ENCODE measurements around the gene DLEC1. TPM values are rescaled to one million over a fixed set of nuclear protein-coding genes. Genes with fewer than 3 reads are reported as not detected.

DLEC1 gene
- total RNA-seq, 1 donor, result under 0.01 TPM

DNA sequence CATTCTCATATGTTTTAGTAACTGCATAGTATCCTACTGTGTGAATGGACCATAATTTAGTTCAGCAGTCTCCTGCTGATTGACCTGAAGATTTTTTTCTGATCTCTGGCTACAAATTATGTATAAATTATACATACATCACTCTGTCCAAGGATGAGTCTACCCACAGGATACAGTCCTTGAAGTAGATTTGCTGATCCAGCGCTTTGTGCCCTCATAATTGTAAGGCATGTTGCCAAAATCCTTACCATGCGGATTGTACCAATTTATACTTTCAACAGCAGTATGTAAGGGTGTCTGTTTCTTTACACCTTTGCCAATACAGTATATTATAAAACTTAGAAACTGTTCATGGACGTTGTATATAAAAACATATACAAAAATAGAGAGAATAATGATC lies 51.4 kb downstream of the DLEC1 start:
- TF ChIP-seq CTCF (IDR thresholded peaks at IDR 0.05; ENCODE audit: extremely low read depth, low read depth, low read length), result no peak
- no peak overlapping the region for H3K4me2 ChIP-seq (ENCODE audit: insufficient read depth, low read length)
- no peak overlapping the region for H2AFZ ChIP-seq (ENCODE audit: low read length)
- H3K79me2 ChIP-seq (ENCODE audit: insufficient read depth, low read length), result no peaks in the 10 kb centered on the region
- DNase-seq (ENCODE audit: insufficient read length, low spot score, missing footprints), result no peak
- no peaks in the 10 kb centered on the region for H3K4me1 ChIP-seq (ENCODE audit: insufficient read depth, low read length)
- H3K27ac ChIP-seq (ENCODE audit: low read depth, low read length), result no peak overlapping the region
- peaks cover 8% of the 10 kb centered on the region for H3K27me3 ChIP-seq (ENCODE audit: insufficient read depth, low read length)
- no peak overlapping the region for H3K4me3 ChIP-seq (ENCODE audit: insufficient read depth, low read length)
- H4K20me1 ChIP-seq (ENCODE audit: insufficient read depth, low read length), result no peaks in the 10 kb centered on the region
- no peaks in the 10 kb centered on the region for H3K9me3 ChIP-seq (ENCODE audit: low read depth, low read length)
- H3K36me3 ChIP-seq (ENCODE audit: insufficient read depth, low read length), result no peaks in the 10 kb centered on the region

- TF ChIP-seq CTCF (IDR thresholded peaks at IDR 0.05; ENCODE audit: extremely low read depth, low read depth, low read length), result no peak
- Histone ChIP-seq H4K20me1 (ENCODE audit: insufficient read depth, low read length) (no peaks in the 10 kb centered on the region), H3K27ac (ENCODE audit: low read depth, low read length) (no peak overlapping the region), H3K4me3 (ENCODE audit: insufficient read depth, low read length) (no peak overlapping the region), H3K79me2 (ENCODE audit: insufficient read depth, low read length) (no peaks in the 10 kb centered on the region), H3K4me2 (ENCODE audit: insufficient read depth, low read length) (no peak overlapping the region), H3K9me3 (ENCODE audit: low read depth, low read length) (no peaks in the 10 kb centered on the region), H3K4me1 (ENCODE audit: insufficient read depth, low read length) (no peaks in the 10 kb centered on the region), H2AFZ (ENCODE audit: low read length) (no peak overlapping the region), H3K36me3 (ENCODE audit: insufficient read depth, low read length) (no peaks in the 10 kb centered on the region), H3K27me3 (ENCODE audit: insufficient read depth, low read length) (peaks cover 21% of the 10 kb centered on the region)
- DNase-seq (ENCODE audit: insufficient read length, low spot score, missing footprints), result no peak
Measured at GRCh38 chr3:38094999-38095398, 56.0 kb downstream of the DLEC1 start.

DNA sequence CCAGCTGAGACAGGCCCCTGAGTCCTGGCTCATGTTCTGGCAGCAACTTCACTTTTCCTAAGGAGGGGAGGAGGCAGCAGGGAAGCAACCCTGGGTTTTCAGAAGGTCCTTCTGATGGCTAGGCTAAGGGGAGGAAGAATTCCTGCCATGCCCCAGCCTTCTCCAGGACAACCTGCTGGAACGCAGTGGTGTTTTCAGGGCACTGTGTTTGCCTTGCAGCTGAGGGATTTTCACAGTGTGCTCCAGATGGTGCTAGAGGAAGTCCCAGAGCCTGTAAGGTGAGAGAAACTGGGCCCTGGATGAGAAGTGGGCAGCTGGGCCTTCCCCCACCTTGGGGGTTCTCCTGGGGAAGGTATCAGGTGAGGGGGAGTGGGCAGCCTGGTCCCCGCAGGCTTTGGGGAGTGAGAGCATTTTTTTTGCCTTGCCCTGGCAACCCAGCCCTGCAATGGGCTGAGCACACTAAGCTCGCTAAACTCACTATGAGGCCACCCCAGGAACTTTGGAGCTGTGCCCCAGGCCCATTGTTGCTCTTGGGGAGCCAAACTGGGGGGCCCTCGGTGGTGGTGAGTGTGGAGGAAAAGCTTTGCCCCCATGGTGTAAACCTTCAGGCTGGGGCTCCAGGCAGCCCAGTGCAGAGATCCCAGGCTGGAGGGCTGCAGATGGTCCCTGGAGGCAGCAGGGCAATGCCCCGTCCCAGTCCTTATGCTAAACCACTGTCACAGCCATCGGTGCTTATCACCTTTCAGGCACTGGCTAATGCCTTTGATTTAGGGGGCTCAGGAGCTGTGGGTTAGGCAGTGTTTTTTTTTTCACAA lies 56.9 kb downstream of the DLEC1 start:
- Histone ChIP-seq H3K4me1 (ENCODE audit: insufficient read depth, low read length) (no peaks in the 10 kb centered on the region), H4K20me1 (ENCODE audit: insufficient read depth, low read length) (no peaks in the 10 kb centered on the region), H3K79me2 (ENCODE audit: insufficient read depth, low read length) (no peaks in the 10 kb centered on the region), H2AFZ (ENCODE audit: low read length) (no peak overlapping the region), H3K36me3 (ENCODE audit: insufficient read depth, low read length) (no peaks in the 10 kb centered on the region), H3K27ac (ENCODE audit: low read depth, low read length) (no peak overlapping the region), H3K4me2 (ENCODE audit: insufficient read depth, low read length) (no peak overlapping the region), H3K9me3 (ENCODE audit: low read depth, low read length) (no peaks in the 10 kb centered on the region), H3K4me3 (ENCODE audit: insufficient read depth, low read length) (no peak overlapping the region), H3K27me3 (ENCODE audit: insufficient read depth, low read length) (peaks cover 27% of the 10 kb centered on the region)
- peak; percentile 27 for DNase-seq (ENCODE audit: insufficient read length, low spot score, missing footprints)
- TF ChIP-seq CTCF (IDR thresholded peaks at IDR 0.05; ENCODE audit: extremely low read depth, low read depth, low read length), result no peak

- Histone ChIP-seq H3K4me3 (ENCODE audit: insufficient read depth, low read length) (no peak overlapping the region), H3K36me3 (ENCODE audit: insufficient read depth, low read length) (no peaks in the 10 kb centered on the region), H3K4me2 (ENCODE audit: insufficient read depth, low read length) (no peak overlapping the region), H4K20me1 (ENCODE audit: insufficient read depth, low read length) (no peaks in the 10 kb centered on the region), H2AFZ (ENCODE audit: low read length) (no peak overlapping the region), H3K27me3 (ENCODE audit: insufficient read depth, low read length) (peaks cover 28% of the 10 kb centered on the region), H3K4me1 (ENCODE audit: insufficient read depth, low read length) (no peaks in the 10 kb centered on the region), H3K9me3 (ENCODE audit: low read depth, low read length) (no peaks in the 10 kb centered on the region), H3K27ac (ENCODE audit: low read depth, low read length) (no peak overlapping the region), H3K79me2 (ENCODE audit: insufficient read depth, low read length) (no peaks in the 10 kb centered on the region)
- DNase-seq (ENCODE audit: insufficient read length, low spot score, missing footprints), result peak; percentile 54
- no peak for TF ChIP-seq CTCF (IDR thresholded peaks at IDR 0.05; ENCODE audit: extremely low read depth, low read depth, low read length)
Measured at GRCh38 chr3:38097446-38098375, 58.7 kb downstream of the DLEC1 start.
